ENCODE results near the gene HCFC2. TPM values are rescaled to one million over a fixed set of nuclear protein-coding genes. Genes with fewer than 3 reads are reported as not detected.

HCFC2 gene
- polyA plus RNA-seq, 1 donor (not counting 4 experiments of a cell fraction or from before 2014, with no cell fraction given), result 8.3 TPM

- DNase-seq (ENCODE audit: low read depth, low spot score), result no peak
- Histone ChIP-seq H3K4me2 (ENCODE audit: control insufficient read depth, extremely low read depth, insufficient read depth, low read depth, low read length) (no peak overlapping the region), H2AFZ (ENCODE audit: control insufficient read depth, low read length) (no peak overlapping the region), H3K9me3 (ENCODE audit: control insufficient read depth, low read depth, low read length) (no peaks in the 10 kb centered on the region), H3K27ac (ENCODE audit: control insufficient read depth, insufficient read depth, low read length) (no peak overlapping the region), H3K36me3 (ENCODE audit: control insufficient read depth in 2 of 2, extremely low read depth in 1 of 2, insufficient read depth in 2 of 2, low read length in 2 of 2) (peaks cover 5 to 21% of the 10 kb centered on the region in 2 experiments), H3K4me3 (ENCODE audit: control insufficient read depth in 2 of 3, extremely low read depth in 1 of 3, insufficient read depth in 2 of 3, low read depth in 1 of 3, low read length in 3 of 3) (no peak overlapping the region), H4K20me1 (ENCODE audit: control insufficient read depth, extremely low read depth, insufficient read depth, low read length) (no peaks in the 10 kb centered on the region), H3K9ac (ENCODE audit: control insufficient read depth, extremely low read depth, insufficient read depth, low read length) (no peak overlapping the region), H3K79me2 (ENCODE audit: control insufficient read depth, insufficient read depth, low read length) (peaks cover 25% of the 10 kb centered on the region), H3K4me1 (ENCODE audit: control insufficient read depth, extremely low read depth, insufficient read depth, low read length) (peaks cover 8% of the 10 kb centered on the region), H3K27me3 (ENCODE audit: control insufficient read depth, extremely low read depth, insufficient read depth, low read length) (no peaks in the 10 kb centered on the region), H3K9me1 (ENCODE audit: control insufficient read depth, extremely low read depth, insufficient read depth, low read length) (peaks cover 7% of the 10 kb centered on the region)
- TF ChIP-seq EZH2 (IDR thresholded peaks at IDR 0.05; ENCODE audit: low read length) (no peak), CTCF (optimal IDR thresholded peaks at IDR 0.05 in 1 of 3, IDR thresholded peaks at IDR 0.05 in 1 of 3, conservative IDR thresholded peaks at IDR 0.05 in 1 of 3; ENCODE audit: extremely low read depth in 1 of 3, insufficient read depth in 2 of 3, low read length in 3 of 3) (no peak)
- FAIRE-seq, result no peak
- dilution Hi-C loops (cut with MboI; ENCODE audit: extremely low pct_ligation_motif_present, low sequenced_read_pairs), result no loop called here
These were observed 68.1 kb downstream of the HCFC2 start for GRCh38 chr12:104132351-104132956.

GRCh38 chr12:104133321-104133720, 69.0 kb downstream of the HCFC2 start:
- no peak for DNase-seq (ENCODE audit: low read depth, low spot score)
- FAIRE-seq, result no peak
- Histone ChIP-seq H4K20me1 (ENCODE audit: control insufficient read depth, extremely low read depth, insufficient read depth, low read length) (no peaks in the 10 kb centered on the region), H3K4me1 (ENCODE audit: control insufficient read depth, extremely low read depth, insufficient read depth, low read length) (peaks cover 8% of the 10 kb centered on the region), H3K36me3 (ENCODE audit: control insufficient read depth in 2 of 2, extremely low read depth in 1 of 2, insufficient read depth in 2 of 2, low read length in 2 of 2) (peaks cover 5 to 21% of the 10 kb centered on the region in 2 experiments), H3K27me3 (ENCODE audit: control insufficient read depth, extremely low read depth, insufficient read depth, low read length) (no peaks in the 10 kb centered on the region), H2AFZ (ENCODE audit: control insufficient read depth, low read length) (no peak overlapping the region), H3K4me2 (ENCODE audit: control insufficient read depth, extremely low read depth, insufficient read depth, low read depth, low read length) (no peak overlapping the region), H3K9me1 (ENCODE audit: control insufficient read depth, extremely low read depth, insufficient read depth, low read length) (peaks cover 7% of the 10 kb centered on the region), H3K4me3 (ENCODE audit: control insufficient read depth in 2 of 3, extremely low read depth in 1 of 3, insufficient read depth in 2 of 3, low read depth in 1 of 3, low read length in 3 of 3) (no peak overlapping the region), H3K27ac (ENCODE audit: control insufficient read depth, insufficient read depth, low read length) (no peak overlapping the region), H3K9me3 (ENCODE audit: control insufficient read depth, low read depth, low read length) (no peaks in the 10 kb centered on the region), H3K9ac (ENCODE audit: control insufficient read depth, extremely low read depth, insufficient read depth, low read length) (no peak overlapping the region), H3K79me2 (ENCODE audit: control insufficient read depth, insufficient read depth, low read length) (peaks cover 25% of the 10 kb centered on the region)
- dilution Hi-C loops (cut with MboI; ENCODE audit: extremely low pct_ligation_motif_present, low sequenced_read_pairs), result no loop called here
- TF ChIP-seq EZH2 (IDR thresholded peaks at IDR 0.05; ENCODE audit: low read length), result no peak
- TF ChIP-seq CTCF (optimal IDR thresholded peaks at IDR 0.05 in 1 of 3, IDR thresholded peaks at IDR 0.05 in 1 of 3, conservative IDR thresholded peaks at IDR 0.05 in 1 of 3; ENCODE audit: extremely low read depth in 1 of 3, insufficient read depth in 2 of 3, low read length in 3 of 3), result no peak

All from keratinocyte (primary cell).